HepG2 (cell line): Measurements from ENCODE around the gene MPC2. TPM values are rescaled to one million over a fixed set of nuclear protein-coding genes. Genes with fewer than 3 reads are reported as not detected.

Experiments used
- ARNT2 ChIP-seq: sonication (generic); formaldehyde crosslinking; IDR thresholded peaks from 2 replicates; pipeline ENCODE4 v1.8.0; 2022; ENCODE audit warnings: mild to moderate bottlenecking, low read depth, missing genetic modification reagents, moderate library complexity
- HNF4A ChIP-seq: sonication (generic); formaldehyde crosslinking; IDR thresholded peaks from 2 replicates; pipeline ENCODE4 v1.4.0; 2020; ENCODE audit warnings: missing genetic modification reagents
- ZBTB42 ChIP-seq: sonication (generic); formaldehyde crosslinking; IDR thresholded peaks from 2 replicates; pipeline ENCODE4 v1.5.0; 2020; ENCODE audit warnings: mild to moderate bottlenecking, missing genetic modification reagents
- ZNF33B ChIP-seq: sonication (generic); formaldehyde crosslinking; IDR thresholded peaks from 2 replicates; pipeline ENCODE4 v1.5.1; 2020; ENCODE audit warnings: mild to moderate bottlenecking, missing genetic modification reagents
- ZNF841 ChIP-seq: sonication (generic); formaldehyde crosslinking; IDR thresholded peaks from 2 replicates; pipeline ENCODE4 v1.8.1; 2023; ENCODE audit warnings: missing genetic modification reagents, borderline replicate concordance
- polyA plus RNA-seq, 8 experiments: library from polyadenylated mRNA; depleted of rRNA in 3 of 8; stranded (reverse) in 7 of 8; unstranded in 1 of 8; fragments of >200 nt; fragmentation: Illumina TruSeq in 4 of 8; extraction: Trizol in 4 of 8; gene quantifications; 2 replicates each; pipeline versions ENCODE4 v1.2.1 to v1.2.3, GENCODE V29; 2011 to 2016; ENCODE audit warnings: low read depth in 4 of 8, missing spikeins in 1 of 8, mixed read lengths in 1 of 8; ENCODE audit not compliant: insufficient read depth in 1 of 8
- total RNA-seq, 5 experiments: library from RNA; depleted of rRNA; stranded (reverse); fragments of >200 nt; fragmentation: Illumina TruSeq; extraction: Trizol; gene quantifications; 2 replicates each; pipeline ENCODE4 v1.2.3, GENCODE V29; 2016; ENCODE audit warnings: low read depth in 1 of 5
- TF ChIP-seq, protein P1 (sequence below): sonication (generic); formaldehyde crosslinking; IDR thresholded peaks from 2 replicates; pipeline ENCODE4 v1.4.0; 2020; ENCODE audit warnings: missing genetic modification reagents
- TF ChIP-seq, protein P2 (sequence below): sonication (generic); formaldehyde crosslinking; IDR thresholded peaks from 2 replicates; pipeline ENCODE4 v1.9.0; 2021; ENCODE audit warnings: missing genetic modification reagents, mild to moderate bottlenecking, borderline replicate concordance
- TF ChIP-seq, protein P3 (sequence below), 2 experiments: sonication (generic) in 1 of 2; formaldehyde crosslinking in 1 of 2; IDR thresholded peaks; 2 replicates each; pipeline versions ENCODE4 v1.4.0 to v1.6.1; 2016 to 2020; ENCODE audit warnings: borderline replicate concordance in 1 of 2, low read depth in 1 of 2, mild to moderate bottlenecking in 1 of 2, missing genetic modification reagents in 1 of 2
- TF ChIP-seq, protein P4 (sequence below): sonication (generic); formaldehyde crosslinking; IDR thresholded peaks from 2 replicates; pipeline ENCODE4 v1.5.0; 2020; ENCODE audit warnings: mild to moderate bottlenecking, missing genetic modification reagents
- TF ChIP-seq, protein P5 (sequence below): sonication (generic); formaldehyde crosslinking; IDR thresholded peaks from 2 replicates; pipeline ENCODE4 v1.5.1; 2020; ENCODE audit warnings: mild to moderate bottlenecking, moderate library complexity, missing genetic modification reagents
- TF ChIP-seq, protein P6 (sequence below): sonication (generic); formaldehyde crosslinking; IDR thresholded peaks from 2 replicates; pipeline ENCODE4 v1.5.0; 2020; ENCODE audit warnings: mild to moderate bottlenecking, missing genetic modification reagents, borderline replicate concordance

Gene MPC2
- total and polyA plus RNA-seq, 2 of the 13 experiments (the other 11 are each of a cell fraction or from before 2014, with no cell fraction given) = 38.8 to 136 TPM

DNA sequence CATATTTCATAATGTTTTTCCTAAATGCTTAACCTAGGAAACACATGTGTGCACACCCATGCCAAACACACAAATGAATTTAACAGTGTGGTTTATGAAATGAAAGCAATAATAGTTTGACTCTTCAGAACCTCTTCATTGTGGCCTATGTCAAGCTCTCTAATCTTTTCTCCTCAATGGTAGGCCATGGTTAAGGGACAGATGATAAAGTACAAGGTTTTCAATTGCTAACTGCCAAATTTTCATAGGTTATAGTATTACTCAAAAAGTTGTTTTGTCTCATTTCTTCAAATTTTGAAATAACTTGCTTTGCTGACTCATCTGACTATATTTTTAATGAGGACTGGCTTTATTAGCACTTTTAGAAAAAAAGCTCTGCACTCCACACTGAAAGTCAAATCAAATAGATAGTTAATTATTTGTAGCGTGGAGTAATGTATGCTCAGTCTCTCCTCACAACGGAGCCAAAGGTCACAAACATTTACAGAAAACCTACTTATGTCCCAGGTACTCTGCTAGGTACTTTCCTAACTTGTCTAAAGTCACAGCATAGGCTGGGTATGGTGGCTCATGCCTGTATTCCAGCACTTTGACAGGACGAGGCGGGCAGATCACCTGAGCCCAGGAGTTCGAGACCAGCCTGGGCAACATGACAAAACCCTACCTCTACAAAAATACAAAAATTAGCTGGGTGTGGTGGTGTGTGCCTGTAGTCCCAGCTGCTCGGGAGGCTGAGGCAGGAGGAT, 19.9 kb downstream of the MPC2 start (continued):
- TF ChIP-seq, protein P1, sequence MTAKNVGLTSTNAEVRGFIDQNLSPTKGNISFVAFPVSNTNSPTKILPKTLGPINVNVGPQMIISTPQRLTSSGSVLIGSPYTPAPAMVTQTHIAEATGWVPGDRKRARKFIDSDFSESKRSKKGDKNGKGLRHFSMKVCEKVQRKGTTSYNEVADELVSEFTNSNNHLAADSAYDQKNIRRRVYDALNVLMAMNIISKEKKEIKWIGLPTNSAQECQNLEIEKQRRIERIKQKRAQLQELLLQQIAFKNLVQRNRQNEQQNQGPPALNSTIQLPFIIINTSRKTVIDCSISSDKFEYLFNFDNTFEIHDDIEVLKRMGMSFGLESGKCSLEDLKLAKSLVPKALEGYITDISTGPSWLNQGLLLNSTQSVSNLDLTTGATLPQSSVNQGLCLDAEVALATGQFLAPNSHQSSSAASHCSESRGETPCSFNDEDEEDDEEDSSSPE (CRISPR knock-in tag) = 0 out of 2 replicates have a peak, but pooled peaks have one; percentile 27
- TF ChIP-seq, protein P2, sequence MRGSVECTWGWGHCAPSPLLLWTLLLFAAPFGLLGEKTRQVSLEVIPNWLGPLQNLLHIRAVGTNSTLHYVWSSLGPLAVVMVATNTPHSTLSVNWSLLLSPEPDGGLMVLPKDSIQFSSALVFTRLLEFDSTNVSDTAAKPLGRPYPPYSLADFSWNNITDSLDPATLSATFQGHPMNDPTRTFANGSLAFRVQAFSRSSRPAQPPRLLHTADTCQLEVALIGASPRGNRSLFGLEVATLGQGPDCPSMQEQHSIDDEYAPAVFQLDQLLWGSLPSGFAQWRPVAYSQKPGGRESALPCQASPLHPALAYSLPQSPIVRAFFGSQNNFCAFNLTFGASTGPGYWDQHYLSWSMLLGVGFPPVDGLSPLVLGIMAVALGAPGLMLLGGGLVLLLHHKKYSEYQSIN (CRISPR knock-in tag) = no peak
- TF ChIP-seq ZBTB42 (no peak), ZNF33B (CRISPR knock-in tag) (no peak), HNF4A (CRISPR knock-in tag) (peak; percentile 81), ARNT2 (CRISPR knock-in tag) (0 out of 2 replicates have a peak, but pooled peaks have one; percentile 28), ZNF841 (no peak)
- TF ChIP-seq, protein P3, sequence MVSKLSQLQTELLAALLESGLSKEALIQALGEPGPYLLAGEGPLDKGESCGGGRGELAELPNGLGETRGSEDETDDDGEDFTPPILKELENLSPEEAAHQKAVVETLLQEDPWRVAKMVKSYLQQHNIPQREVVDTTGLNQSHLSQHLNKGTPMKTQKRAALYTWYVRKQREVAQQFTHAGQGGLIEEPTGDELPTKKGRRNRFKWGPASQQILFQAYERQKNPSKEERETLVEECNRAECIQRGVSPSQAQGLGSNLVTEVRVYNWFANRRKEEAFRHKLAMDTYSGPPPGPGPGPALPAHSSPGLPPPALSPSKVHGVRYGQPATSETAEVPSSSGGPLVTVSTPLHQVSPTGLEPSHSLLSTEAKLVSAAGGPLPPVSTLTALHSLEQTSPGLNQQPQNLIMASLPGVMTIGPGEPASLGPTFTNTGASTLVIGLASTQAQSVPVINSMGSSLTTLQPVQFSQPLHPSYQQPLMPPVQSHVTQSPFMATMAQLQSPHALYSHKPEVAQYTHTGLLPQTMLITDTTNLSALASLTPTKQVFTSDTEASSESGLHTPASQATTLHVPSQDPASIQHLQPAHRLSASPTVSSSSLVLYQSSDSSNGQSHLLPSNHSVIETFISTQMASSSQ (IDR thresholded peaks at IDR 0.05; ENCODE audit: low read depth) = peak; percentile 87
- TF ChIP-seq, protein P3 (CRISPR knock-in tag; IDR thresholded peaks at IDR 0.05; ENCODE audit: borderline replicate concordance) = peak; percentile 92; the same call in 1 of the 2 replicates
- TF ChIP-seq, protein P4, sequence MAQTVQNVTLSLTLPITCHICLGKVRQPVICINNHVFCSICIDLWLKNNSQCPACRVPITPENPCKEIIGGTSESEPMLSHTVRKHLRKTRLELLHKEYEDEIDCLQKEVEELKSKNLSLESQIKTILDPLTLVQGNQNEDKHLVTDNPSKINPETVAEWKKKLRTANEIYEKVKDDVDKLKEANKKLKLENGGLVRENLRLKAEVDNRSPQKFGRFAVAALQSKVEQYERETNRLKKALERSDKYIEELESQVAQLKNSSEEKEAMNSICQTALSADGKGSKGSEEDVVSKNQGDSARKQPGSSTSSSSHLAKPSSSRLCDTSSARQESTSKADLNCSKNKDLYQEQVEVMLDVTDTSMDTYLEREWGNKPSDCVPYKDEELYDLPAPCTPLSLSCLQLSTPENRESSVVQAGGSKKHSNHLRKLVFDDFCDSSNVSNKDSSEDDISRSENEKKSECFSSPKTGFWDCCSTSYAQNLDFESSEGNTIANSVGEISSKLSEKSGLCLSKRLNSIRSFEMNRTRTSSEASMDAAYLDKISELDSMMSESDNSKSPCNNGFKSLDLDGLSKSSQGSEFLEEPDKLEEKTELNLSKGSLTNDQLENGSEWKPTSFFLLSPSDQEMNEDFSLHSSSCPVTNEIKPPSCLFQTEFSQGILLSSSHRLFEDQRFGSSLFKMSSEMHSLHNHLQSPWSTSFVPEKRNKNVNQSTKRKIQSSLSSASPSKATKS = no peak
- TF ChIP-seq, protein P5, sequence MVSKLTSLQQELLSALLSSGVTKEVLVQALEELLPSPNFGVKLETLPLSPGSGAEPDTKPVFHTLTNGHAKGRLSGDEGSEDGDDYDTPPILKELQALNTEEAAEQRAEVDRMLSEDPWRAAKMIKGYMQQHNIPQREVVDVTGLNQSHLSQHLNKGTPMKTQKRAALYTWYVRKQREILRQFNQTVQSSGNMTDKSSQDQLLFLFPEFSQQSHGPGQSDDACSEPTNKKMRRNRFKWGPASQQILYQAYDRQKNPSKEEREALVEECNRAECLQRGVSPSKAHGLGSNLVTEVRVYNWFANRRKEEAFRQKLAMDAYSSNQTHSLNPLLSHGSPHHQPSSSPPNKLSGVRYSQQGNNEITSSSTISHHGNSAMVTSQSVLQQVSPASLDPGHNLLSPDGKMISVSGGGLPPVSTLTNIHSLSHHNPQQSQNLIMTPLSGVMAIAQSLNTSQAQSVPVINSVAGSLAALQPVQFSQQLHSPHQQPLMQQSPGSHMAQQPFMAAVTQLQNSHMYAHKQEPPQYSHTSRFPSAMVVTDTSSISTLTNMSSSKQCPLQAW (CRISPR knock-in tag) = peak; percentile 85
- TF ChIP-seq, protein P6, sequence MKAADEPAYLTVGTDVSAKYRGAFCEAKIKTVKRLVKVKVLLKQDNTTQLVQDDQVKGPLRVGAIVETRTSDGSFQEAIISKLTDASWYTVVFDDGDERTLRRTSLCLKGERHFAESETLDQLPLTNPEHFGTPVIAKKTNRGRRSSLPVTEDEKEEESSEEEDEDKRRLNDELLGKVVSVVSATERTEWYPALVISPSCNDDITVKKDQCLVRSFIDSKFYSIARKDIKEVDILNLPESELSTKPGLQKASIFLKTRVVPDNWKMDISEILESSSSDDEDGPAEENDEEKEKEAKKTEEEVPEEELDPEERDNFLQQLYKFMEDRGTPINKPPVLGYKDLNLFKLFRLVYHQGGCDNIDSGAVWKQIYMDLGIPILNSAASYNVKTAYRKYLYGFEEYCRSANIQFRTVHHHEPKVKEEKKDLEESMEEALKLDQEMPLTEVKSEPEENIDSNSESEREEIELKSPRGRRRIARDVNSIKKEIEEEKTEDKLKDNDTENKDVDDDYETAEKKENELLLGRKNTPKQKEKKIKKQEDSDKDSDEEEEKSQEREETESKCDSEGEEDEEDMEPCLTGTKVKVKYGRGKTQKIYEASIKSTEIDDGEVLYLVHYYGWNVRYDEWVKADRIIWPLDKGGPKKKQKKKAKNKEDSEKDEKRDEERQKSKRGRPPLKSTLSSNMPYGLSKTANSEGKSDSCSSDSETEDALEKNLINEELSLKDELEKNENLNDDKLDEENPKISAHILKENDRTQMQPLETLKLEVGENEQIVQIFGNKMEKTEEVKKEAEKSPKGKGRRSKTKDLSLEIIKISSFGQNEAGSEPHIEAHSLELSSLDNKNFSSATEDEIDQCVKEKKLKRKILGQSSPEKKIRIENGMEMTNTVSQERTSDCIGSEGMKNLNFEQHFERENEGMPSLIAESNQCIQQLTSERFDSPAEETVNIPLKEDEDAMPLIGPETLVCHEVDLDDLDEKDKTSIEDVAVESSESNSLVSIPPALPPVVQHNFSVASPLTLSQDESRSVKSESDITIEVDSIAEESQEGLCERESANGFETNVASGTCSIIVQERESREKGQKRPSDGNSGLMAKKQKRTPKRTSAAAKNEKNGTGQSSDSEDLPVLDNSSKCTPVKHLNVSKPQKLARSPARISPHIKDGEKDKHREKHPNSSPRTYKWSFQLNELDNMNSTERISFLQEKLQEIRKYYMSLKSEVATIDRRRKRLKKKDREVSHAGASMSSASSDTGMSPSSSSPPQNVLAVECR (CRISPR knock-in tag) = peak; percentile 35; the same call in 1 of the 2 replicates
